ENCODE measurements around the gene CLIP1.
A peak's percentile ranks its signal among the peaks of the same experiment; 100 is the strongest.
"Not testable (repeated sequence)": the region's sequence is repeated elsewhere in the genome, so short reads cannot be mapped to it uniquely, and the experiment has no call there.

The CLIP1 gene

DNA sequence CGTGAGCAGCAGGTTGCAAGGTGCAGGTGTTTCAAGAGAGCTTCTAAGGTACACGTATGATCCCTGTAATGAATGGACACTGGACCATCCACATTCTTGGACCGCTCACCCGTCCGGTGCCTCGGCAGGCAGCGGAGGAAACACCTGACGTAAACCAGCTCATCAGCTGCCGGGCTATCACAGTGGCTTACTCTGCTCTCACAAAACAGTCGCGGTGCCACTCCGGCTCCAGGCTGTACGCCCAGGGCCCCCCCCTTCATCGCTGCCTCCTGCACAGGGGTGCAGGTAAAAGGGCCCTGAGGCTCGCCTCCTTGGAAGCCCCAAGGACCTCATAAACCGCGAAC lies 156.6 kb downstream of the CLIP1 start:
- peak overlapping the region; percentile 94 for H3K9ac ChIP-seq (ENCODE audit: low read length)
- no peaks in the 10 kb centered on the region for H3K9me3 ChIP-seq (ENCODE audit: control insufficient read depth, low read length)
- peak; percentile 57 for DNase-seq (ENCODE audit: low read depth)
- peak overlapping the region; percentile 84 for H3K4me3 ChIP-seq (ENCODE audit: low read length)
- H3K36me3 ChIP-seq (ENCODE audit: control insufficient read depth, insufficient read depth, low read length, severe bottlenecking): peaks cover 26% of the 10 kb centered on the region
- H3K4me1 ChIP-seq (ENCODE audit: control insufficient read depth, insufficient read depth, low read length): peaks cover 12% of the 10 kb centered on the region
- no peaks in the 10 kb centered on the region for H3K27me3 ChIP-seq (replicated peaks; ENCODE audit: control insufficient read depth, insufficient read depth, low read length)

DNA sequence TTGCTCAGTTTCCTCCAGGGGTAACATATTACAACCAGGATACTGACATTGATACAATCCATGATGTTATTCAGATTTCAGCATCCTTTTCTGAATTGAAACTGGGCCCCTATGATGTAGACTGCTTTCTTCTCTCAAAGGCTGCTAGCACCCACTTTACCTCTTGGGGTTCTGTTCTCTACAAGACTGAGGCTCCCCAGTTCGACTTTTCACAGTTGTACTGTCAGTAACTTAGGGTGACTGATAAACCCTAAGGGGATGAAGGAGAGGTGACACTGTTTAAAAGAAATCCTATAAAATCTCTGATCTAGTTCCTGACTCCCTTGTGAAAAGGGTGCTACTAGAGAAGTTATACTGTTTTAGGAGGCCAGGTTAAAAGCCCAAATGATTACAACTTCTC lies 157.0 kb downstream of the CLIP1 start:
- Histone ChIP-seq H3K4me1 (ENCODE audit: control insufficient read depth, insufficient read depth, low read length) (peaks cover 12% of the 10 kb centered on the region), H3K4me3 (ENCODE audit: low read length) (peak overlapping the region; percentile 84), H3K9ac (ENCODE audit: low read length) (peak overlapping the region; percentile 94), H3K9me3 (ENCODE audit: control insufficient read depth, low read length) (no peaks in the 10 kb centered on the region), H3K27me3 (replicated peaks; ENCODE audit: control insufficient read depth, insufficient read depth, low read length) (no peaks in the 10 kb centered on the region), H3K36me3 (ENCODE audit: control insufficient read depth, insufficient read depth, low read length, severe bottlenecking) (peaks cover 30% of the 10 kb centered on the region)
- peak; percentile 2 for DNase-seq (ENCODE audit: low read depth)

- not testable (repeated sequence) for H3K27me3 ChIP-seq (replicated peaks; ENCODE audit: control insufficient read depth, insufficient read depth, low read length); H3K9ac ChIP-seq (ENCODE audit: low read length); H3K9me3 ChIP-seq (ENCODE audit: control insufficient read depth, low read length); DNase-seq (ENCODE audit: low read depth); H3K4me3 ChIP-seq (ENCODE audit: low read length); H3K4me1 ChIP-seq (ENCODE audit: control insufficient read depth, insufficient read depth, low read length)
- peaks cover 55% of the 10 kb centered on the region for H3K36me3 ChIP-seq (ENCODE audit: control insufficient read depth, insufficient read depth, low read length, severe bottlenecking)
Measured at GRCh38 chr12:122260735-122261134, 161.7 kb downstream of the CLIP1 start.

- H3K4me1 ChIP-seq (ENCODE audit: control insufficient read depth, insufficient read depth, low read length); H3K4me3 ChIP-seq (ENCODE audit: low read length); H3K9ac ChIP-seq (ENCODE audit: low read length); DNase-seq (ENCODE audit: low read depth); H3K9me3 ChIP-seq (ENCODE audit: control insufficient read depth, low read length); H3K27me3 ChIP-seq (replicated peaks; ENCODE audit: control insufficient read depth, insufficient read depth, low read length): not testable (repeated sequence)
- H3K36me3 ChIP-seq (ENCODE audit: control insufficient read depth, insufficient read depth, low read length, severe bottlenecking): peaks cover 54% of the 10 kb centered on the region
Measured at GRCh38 chr12:122258939-122259338, 163.5 kb downstream of the CLIP1 start.

- H3K9ac ChIP-seq (ENCODE audit: low read length); H3K4me1 ChIP-seq (ENCODE audit: control insufficient read depth, insufficient read depth, low read length); H3K27me3 ChIP-seq (replicated peaks; ENCODE audit: control insufficient read depth, insufficient read depth, low read length); H3K9me3 ChIP-seq (ENCODE audit: control insufficient read depth, low read length); DNase-seq (ENCODE audit: low read depth); H3K4me3 ChIP-seq (ENCODE audit: low read length): not testable (repeated sequence)
- H3K36me3 ChIP-seq (ENCODE audit: control insufficient read depth, insufficient read depth, low read length, severe bottlenecking): peaks cover 50% of the 10 kb centered on the region
Measured at GRCh38 chr12:122258462-122258861, 164.0 kb downstream of the CLIP1 start.

GRCh38 chr12:122250536-122250935 lies 171.9 kb downstream of the CLIP1 start:
- DNase-seq (ENCODE audit: low read depth): no peak
- Histone ChIP-seq H3K27me3 (replicated peaks; ENCODE audit: control insufficient read depth, insufficient read depth, low read length) (no peaks in the 10 kb centered on the region), H3K9ac (ENCODE audit: low read length) (no peak overlapping the region)

GRCh38 chr12:122250047-122250446 lies 172.4 kb downstream of the CLIP1 start:
- Histone ChIP-seq H3K4me3 (ENCODE audit: low read length) (no peak overlapping the region), H3K9me3 (ENCODE audit: control insufficient read depth, low read length) (no peaks in the 10 kb centered on the region), H3K27me3 (replicated peaks; ENCODE audit: control insufficient read depth, insufficient read depth, low read length) (no peaks in the 10 kb centered on the region), H3K9ac (ENCODE audit: low read length) (no peak overlapping the region), H3K36me3 (ENCODE audit: control insufficient read depth, insufficient read depth, low read length, severe bottlenecking) (peaks cover 19% of the 10 kb centered on the region), H3K4me1 (ENCODE audit: control insufficient read depth, insufficient read depth, low read length) (no peaks in the 10 kb centered on the region)
- no peak for DNase-seq (ENCODE audit: low read depth)

More at GRCh38 chr12:122250536-122250935, 171.9 kb downstream of the CLIP1 start:
- H3K36me3 ChIP-seq (ENCODE audit: control insufficient read depth, insufficient read depth, low read length, severe bottlenecking): peaks cover 19% of the 10 kb centered on the region
- no peaks in the 10 kb centered on the region for H3K9me3 ChIP-seq (ENCODE audit: control insufficient read depth, low read length)
- no peaks in the 10 kb centered on the region for H3K4me1 ChIP-seq (ENCODE audit: control insufficient read depth, insufficient read depth, low read length)
- no peak overlapping the region for H3K4me3 ChIP-seq (ENCODE audit: low read length)

DNA sequence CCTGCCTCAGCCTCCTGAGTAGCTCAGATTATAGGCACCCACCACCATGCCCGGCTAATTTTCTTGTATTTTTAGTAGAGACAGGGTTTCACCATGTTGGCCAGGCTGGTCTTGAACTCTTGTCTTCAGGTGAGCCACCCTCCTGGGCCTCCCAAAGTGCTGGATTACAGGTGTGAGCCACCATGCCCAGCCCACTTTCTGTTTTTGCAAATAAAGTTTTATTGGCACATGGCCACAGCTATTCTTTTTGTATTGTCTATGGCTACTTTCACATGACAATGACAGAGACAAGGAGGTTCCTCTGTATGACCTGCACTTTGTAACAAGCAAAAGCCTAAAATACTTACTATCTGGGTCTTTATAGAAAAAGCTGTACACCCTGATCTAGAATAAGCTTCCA lies 176.9 kb downstream of the CLIP1 start:
- Histone ChIP-seq H3K4me3 (ENCODE audit: low read length) (no peak overlapping the region), H3K4me1 (ENCODE audit: control insufficient read depth, insufficient read depth, low read length) (no peaks in the 10 kb centered on the region), H3K9me3 (ENCODE audit: control insufficient read depth, low read length) (no peaks in the 10 kb centered on the region), H3K9ac (ENCODE audit: low read length) (no peak overlapping the region), H3K27me3 (replicated peaks; ENCODE audit: control insufficient read depth, insufficient read depth, low read length) (no peaks in the 10 kb centered on the region), H3K36me3 (ENCODE audit: control insufficient read depth, insufficient read depth, low read length, severe bottlenecking) (peaks cover 50% of the 10 kb centered on the region)
- DNase-seq (ENCODE audit: low read depth): no peak

DNA sequence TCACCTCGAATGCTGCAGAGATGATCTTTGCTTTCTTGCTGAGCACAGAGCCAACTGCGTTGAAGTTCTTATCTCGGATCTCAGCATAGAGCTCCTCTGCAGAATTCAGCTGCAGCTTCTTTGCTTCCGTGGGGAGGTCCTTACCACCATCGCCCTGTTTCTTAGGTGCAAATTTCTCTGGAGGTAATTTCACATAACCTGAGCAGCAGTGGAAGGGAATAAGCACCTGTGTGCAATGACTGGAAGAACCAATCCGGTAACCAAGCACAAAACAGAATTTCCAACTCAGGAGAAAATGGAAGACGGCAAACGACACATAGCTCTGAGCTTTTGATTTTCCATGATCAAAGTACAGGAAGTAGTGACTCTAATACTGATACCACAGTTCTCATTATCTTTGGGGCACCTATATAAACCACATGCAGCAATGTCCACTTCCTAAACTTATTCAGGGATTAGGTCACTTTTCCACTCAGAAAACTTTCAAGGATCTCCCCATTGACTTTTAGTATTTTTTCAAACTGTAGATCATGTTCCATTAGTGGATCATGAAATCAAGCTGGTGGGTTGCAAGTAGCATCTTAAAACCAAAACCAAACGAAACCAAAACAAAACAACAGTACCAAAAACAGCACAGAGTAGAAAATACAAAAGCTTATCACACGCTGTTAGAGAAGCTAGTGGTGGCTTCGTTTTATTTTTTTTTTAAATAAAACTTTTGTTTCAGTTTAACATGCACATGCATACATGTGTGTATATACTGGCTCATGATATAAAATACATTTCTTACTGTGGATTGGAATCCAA lies 177.7 kb downstream of the CLIP1 start:
- Histone ChIP-seq H3K9me3 (ENCODE audit: control insufficient read depth, low read length) (no peaks in the 10 kb centered on the region), H3K27me3 (replicated peaks; ENCODE audit: control insufficient read depth, insufficient read depth, low read length) (no peaks in the 10 kb centered on the region), H3K9ac (ENCODE audit: low read length) (no peak overlapping the region), H3K36me3 (ENCODE audit: control insufficient read depth, insufficient read depth, low read length, severe bottlenecking) (peaks cover 46% of the 10 kb centered on the region), H3K4me1 (ENCODE audit: control insufficient read depth, insufficient read depth, low read length) (no peaks in the 10 kb centered on the region), H3K4me3 (ENCODE audit: low read length) (no peak overlapping the region)
- no peak for DNase-seq (ENCODE audit: low read depth)

- Histone ChIP-seq H3K4me3 (ENCODE audit: low read length) (no peak overlapping the region), H3K27me3 (replicated peaks; ENCODE audit: control insufficient read depth, insufficient read depth, low read length) (no peaks in the 10 kb centered on the region), H3K36me3 (ENCODE audit: control insufficient read depth, insufficient read depth, low read length, severe bottlenecking) (peaks cover 42% of the 10 kb centered on the region), H3K4me1 (ENCODE audit: control insufficient read depth, insufficient read depth, low read length) (no peaks in the 10 kb centered on the region), H3K9me3 (ENCODE audit: control insufficient read depth, low read length) (no peaks in the 10 kb centered on the region), H3K9ac (ENCODE audit: low read length) (no peak overlapping the region)
- DNase-seq (ENCODE audit: low read depth): no peak
Measured at GRCh38 chr12:122243965-122244364, 178.5 kb downstream of the CLIP1 start.

DNA sequence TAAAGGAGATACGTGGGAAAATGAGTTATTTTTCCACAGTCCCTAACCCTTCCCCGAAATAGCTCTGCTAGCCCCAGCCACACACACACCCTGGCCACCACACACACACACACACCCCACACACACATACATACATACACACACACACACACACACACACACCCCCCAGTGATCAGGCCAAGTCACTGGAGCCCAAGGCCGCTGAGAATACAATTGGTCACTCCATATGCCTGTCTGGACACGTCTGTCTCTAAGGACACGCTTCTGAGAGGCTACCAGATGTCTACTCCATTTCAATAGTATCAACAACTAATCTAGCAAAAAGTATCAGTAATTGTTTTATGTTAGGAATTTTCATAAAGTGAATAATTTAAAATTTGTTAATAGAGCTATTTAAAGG lies 183.6 kb downstream of the CLIP1 start:
- peaks cover 50% of the 10 kb centered on the region for H3K36me3 ChIP-seq (ENCODE audit: control insufficient read depth, insufficient read depth, low read length, severe bottlenecking)
- no peak overlapping the region for H3K4me3 ChIP-seq (ENCODE audit: low read length)
- no peaks in the 10 kb centered on the region for H3K27me3 ChIP-seq (replicated peaks; ENCODE audit: control insufficient read depth, insufficient read depth, low read length)
- H3K9me3 ChIP-seq (ENCODE audit: control insufficient read depth, low read length): no peaks in the 10 kb centered on the region
- no peaks in the 10 kb centered on the region for H3K4me1 ChIP-seq (ENCODE audit: control insufficient read depth, insufficient read depth, low read length)
- H3K9ac ChIP-seq (ENCODE audit: low read length): no peak overlapping the region
- DNase-seq (ENCODE audit: low read depth): no peak

DNA sequence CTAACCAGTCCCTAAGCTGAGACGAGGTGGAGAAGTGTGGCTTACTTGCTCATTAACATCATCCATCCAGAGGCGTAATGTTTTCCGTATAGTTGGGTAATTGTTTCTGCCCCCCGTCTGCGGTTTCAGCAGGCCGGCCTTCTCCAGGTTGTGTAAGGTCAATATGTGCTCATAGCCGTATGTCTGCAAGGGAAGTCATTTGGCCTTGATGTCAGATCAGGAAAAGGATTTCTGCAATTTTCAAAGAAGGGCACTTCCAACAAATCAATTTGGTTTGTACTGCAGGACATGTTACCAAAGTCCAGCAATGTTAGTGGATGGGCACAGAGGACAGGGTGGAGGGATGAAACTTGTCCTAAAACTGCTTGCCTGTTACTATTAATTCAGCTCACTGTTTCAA lies 186.7 kb downstream of the CLIP1 start:
- Histone ChIP-seq H3K36me3 (ENCODE audit: control insufficient read depth, insufficient read depth, low read length, severe bottlenecking) (peaks cover 57% of the 10 kb centered on the region), H3K9ac (ENCODE audit: low read length) (no peak overlapping the region), H3K4me1 (ENCODE audit: control insufficient read depth, insufficient read depth, low read length) (no peaks in the 10 kb centered on the region), H3K27me3 (replicated peaks; ENCODE audit: control insufficient read depth, insufficient read depth, low read length) (no peaks in the 10 kb centered on the region), H3K9me3 (ENCODE audit: control insufficient read depth, low read length) (no peaks in the 10 kb centered on the region), H3K4me3 (ENCODE audit: low read length) (no peak overlapping the region)
- DNase-seq (ENCODE audit: low read depth): no peak
